Progenitor cell of endocrine pancreas (in vitro differentiated cells): ENCODE data around the gene BTBD18. TPM values are rescaled to one million over a fixed set of nuclear protein-coding genes. Genes with fewer than 3 reads are reported as not detected.

Experiments used
- DNase-seq: peaks from one replicate; pipeline ENCODE4 v3.0.0; 2021; ENCODE audit warnings: low spot score; ENCODE audit not compliant: unreplicated experiment
- H3K27ac Mint-ChIP-seq: 2 replicates; pipeline ENCODE4 v1.8.0; 2021; ENCODE audit warnings: mild to moderate bottlenecking, moderate library complexity, mixed read lengths
- H3K27me3 Mint-ChIP-seq: 2 replicates; pipeline ENCODE4 v1.8.0; 2021; ENCODE audit warnings: mixed read lengths
- H3K36me3 Mint-ChIP-seq: 2 replicates; pipeline ENCODE4 v1.8.0; 2022; ENCODE audit warnings: mixed read lengths; ENCODE audit not compliant: insufficient read depth
- H3K4me1 Mint-ChIP-seq: 2 replicates; pipeline ENCODE4 v1.8.0; 2021; ENCODE audit warnings: low read depth, mixed read lengths
- H3K4me3 Mint-ChIP-seq: 2 replicates; pipeline ENCODE4 v1.8.0; 2021; ENCODE audit warnings: low read depth, mild to moderate bottlenecking, moderate library complexity, mixed read lengths
- H3K9me3 Mint-ChIP-seq: 2 replicates; pipeline ENCODE4 v1.8.0; 2021; ENCODE audit warnings: low read depth, mixed read lengths
- total RNA-seq: library from RNA; stranded (reverse); gene quantifications from 2 replicates; pipeline ENCODE4 v1.2.1, GENCODE V29; 2021
- TF ChIP-seq, protein P1 (sequence below): fragments of 200-600 bp; sonication (generic); IDR thresholded peaks from one replicate; pipeline ENCODE4 v1.5.0; 2021; ENCODE audit warnings: antibody characterized with exemption, mild to moderate bottlenecking; ENCODE audit not compliant: unreplicated experiment

BTBD18 gene
- total RNA-seq, 1 donor from 2014 or later = not detected

DNA sequence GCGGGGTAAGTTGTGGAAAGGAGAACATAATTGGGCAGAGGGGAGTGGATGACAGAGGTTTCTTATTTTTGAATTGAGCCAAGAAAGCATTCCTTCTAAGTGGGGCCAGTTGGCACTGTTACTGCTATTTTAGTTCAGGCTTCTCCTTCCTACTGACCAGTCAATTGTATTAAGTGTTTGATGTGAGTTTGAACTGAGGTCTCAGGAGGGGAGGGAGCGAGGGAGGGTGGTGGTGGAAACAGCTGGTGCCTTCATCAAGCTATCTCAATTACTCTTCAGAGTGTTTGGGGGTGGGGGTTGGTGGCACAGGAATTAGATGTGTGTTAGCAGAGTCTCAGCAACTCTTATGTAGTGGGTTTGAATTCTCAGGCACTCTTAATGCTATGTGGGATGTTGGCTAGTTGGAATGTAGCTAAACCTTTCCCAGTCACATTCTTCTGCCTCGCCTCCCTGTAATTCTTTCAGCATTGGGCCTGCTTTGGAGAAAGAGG is 24.5 kb upstream of the BTBD18 start:
- peak overlapping the region; percentile 98 for H3K27ac Mint-ChIP-seq
- H3K4me1 Mint-ChIP-seq = peaks cover 81% of the 10 kb centered on the region
- H3K4me3 Mint-ChIP-seq = peak overlapping the region; percentile 56
- H3K27me3 Mint-ChIP-seq = no peaks in the 10 kb centered on the region
- peaks cover 13% of the 10 kb centered on the region for H3K36me3 Mint-ChIP-seq
- H3K9me3 Mint-ChIP-seq = no peaks in the 10 kb centered on the region
- DNase-seq = no peak
- TF ChIP-seq, protein P1, sequence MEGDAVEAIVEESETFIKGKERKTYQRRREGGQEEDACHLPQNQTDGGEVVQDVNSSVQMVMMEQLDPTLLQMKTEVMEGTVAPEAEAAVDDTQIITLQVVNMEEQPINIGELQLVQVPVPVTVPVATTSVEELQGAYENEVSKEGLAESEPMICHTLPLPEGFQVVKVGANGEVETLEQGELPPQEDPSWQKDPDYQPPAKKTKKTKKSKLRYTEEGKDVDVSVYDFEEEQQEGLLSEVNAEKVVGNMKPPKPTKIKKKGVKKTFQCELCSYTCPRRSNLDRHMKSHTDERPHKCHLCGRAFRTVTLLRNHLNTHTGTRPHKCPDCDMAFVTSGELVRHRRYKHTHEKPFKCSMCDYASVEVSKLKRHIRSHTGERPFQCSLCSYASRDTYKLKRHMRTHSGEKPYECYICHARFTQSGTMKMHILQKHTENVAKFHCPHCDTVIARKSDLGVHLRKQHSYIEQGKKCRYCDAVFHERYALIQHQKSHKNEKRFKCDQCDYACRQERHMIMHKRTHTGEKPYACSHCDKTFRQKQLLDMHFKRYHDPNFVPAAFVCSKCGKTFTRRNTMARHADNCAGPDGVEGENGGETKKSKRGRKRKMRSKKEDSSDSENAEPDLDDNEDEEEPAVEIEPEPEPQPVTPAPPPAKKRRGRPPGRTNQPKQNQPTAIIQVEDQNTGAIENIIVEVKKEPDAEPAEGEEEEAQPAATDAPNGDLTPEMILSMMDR = no peak

DNA sequence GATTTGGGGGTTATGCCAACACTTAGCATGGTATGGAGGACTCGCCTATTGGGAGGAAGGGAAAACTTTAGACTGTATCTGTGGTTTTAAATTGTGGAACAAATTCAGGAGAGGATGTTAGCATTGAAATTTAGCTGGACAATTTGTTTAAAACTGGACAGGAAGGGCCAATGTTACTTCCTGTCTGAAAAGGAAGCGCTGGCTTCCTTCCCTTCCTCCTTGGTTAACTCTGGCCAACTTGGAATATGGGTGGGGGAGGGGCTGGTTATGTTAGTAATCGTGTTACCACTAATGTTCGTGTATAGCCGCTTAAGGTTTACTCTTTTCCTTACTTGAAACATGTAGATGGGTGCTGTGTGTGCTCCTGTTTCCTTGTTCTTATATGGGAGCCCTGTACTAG is 23.9 kb upstream of the BTBD18 start:
- Mint-ChIP-seq H3K27ac (peak overlapping the region; percentile 98), H3K4me3 (peak overlapping the region; percentile 56), H3K9me3 (no peaks in the 10 kb centered on the region), H3K4me1 (peaks cover 76% of the 10 kb centered on the region), H3K36me3 (peaks cover 15% of the 10 kb centered on the region), H3K27me3 (no peaks in the 10 kb centered on the region)
- DNase-seq = no peak
- TF ChIP-seq, protein P1 = no peak

DNA sequence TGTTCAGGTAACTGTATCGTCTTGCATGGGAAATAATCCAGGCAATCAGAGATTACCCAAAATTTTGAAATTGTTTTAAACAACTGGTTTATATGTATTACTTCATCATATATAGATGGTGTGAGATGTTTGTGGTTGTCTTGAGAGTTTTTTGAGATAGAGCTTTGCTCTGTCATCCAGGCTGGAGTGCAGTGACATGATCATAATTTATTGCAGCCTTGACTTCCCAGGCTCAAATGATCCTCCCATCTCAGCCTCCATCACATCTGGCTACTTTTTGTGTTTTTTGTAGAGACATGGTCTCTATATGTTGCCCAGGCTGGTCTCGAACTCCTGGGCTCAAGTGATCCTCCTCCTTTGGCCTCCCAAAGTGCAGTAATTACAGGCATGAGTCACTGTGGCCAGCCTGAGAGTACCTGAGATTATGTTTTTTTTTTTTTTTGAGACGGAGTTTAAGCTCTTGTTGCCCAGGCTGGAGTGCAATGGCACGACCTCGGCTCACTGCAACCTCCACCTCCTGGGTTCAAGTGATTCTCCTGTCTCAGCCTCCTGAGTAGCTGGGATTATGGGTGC is 21.5 kb upstream of the BTBD18 start:
- Mint-ChIP-seq H3K4me3 (no peak overlapping the region), H3K36me3 (peaks cover 22% of the 10 kb centered on the region), H3K4me1 (peaks cover 58% of the 10 kb centered on the region), H3K9me3 (peaks cover 5% of the 10 kb centered on the region), H3K27ac (peak overlapping the region; percentile 85), H3K27me3 (no peaks in the 10 kb centered on the region)
- TF ChIP-seq, protein P1 = no peak
- no peak for DNase-seq

DNA sequence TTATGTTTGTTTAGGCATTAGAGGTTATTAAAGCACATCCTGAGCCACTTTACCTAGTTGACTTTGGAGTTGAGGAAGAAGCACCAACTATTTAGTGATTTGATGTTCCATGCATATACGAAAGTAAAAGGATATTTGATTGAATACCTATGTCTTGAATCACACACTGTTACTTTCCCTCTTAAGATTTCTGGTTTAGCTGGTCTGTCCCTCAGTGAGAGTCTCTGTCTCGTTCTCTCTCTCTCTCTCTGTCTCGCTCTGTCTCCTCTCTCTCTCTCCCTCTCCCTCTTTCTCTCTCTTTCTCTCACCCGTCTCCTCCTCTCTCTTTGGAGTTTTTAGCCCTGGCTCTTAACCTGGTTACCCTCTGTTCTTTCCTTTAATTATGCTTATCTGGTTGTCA is 20.9 kb upstream of the BTBD18 start:
- Mint-ChIP-seq H3K27ac (peak overlapping the region; percentile 85), H3K36me3 (peaks cover 24% of the 10 kb centered on the region), H3K4me3 (no peak overlapping the region), H3K27me3 (no peaks in the 10 kb centered on the region), H3K4me1 (peaks cover 55% of the 10 kb centered on the region), H3K9me3 (peaks cover 5% of the 10 kb centered on the region)
- TF ChIP-seq, protein P1 = no peak
- no peak for DNase-seq

DNA sequence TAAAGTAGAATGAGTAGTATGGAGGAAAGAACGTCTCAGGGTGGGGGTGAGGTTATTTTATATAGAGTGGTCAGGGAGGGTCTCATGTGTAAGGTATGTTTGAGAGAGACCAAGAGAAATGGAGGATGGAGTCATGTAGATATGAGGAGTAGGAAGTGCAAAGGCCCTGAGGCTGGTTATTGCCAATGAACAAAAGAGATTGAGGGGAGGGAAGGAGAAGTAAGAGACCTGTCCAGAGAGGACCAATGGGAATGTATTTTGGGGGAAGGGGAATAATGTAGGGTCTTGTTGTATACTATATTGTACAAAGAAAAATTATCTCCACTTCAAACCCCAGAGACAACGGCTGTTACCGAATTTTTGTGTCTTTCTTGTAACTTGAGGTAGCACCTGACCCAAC is 19.7 kb upstream of the BTBD18 start:
- DNase-seq = no peak
- Mint-ChIP-seq H3K4me3 (no peak overlapping the region), H3K27me3 (no peaks in the 10 kb centered on the region), H3K27ac (peak overlapping the region; percentile 19), H3K36me3 (peaks cover 33% of the 10 kb centered on the region), H3K4me1 (peaks cover 46% of the 10 kb centered on the region), H3K9me3 (peaks cover 5% of the 10 kb centered on the region)
- TF ChIP-seq, protein P1 = no peak
